PFSK-1 (cell line): ENCODE measurements around the gene KIF2B.

Experiments
- FOXP2 ChIP-seq: optimal IDR thresholded peaks from 2 replicates; pipeline ENCODE3; 2011; ENCODE audit warnings: borderline replicate concordance, control low read depth, inconsistent platforms; ENCODE audit not compliant: insufficient read depth; ENCODE audit errors: extremely low read length, extremely low read depth
- POLR2AphosphoS5 ChIP-seq: IDR thresholded peaks from 2 replicates; pipeline ENCODE4 v1.6.1; 2012; ENCODE audit warnings: low read depth, mild to moderate bottlenecking, control low read depth, low read length, moderate library complexity
- SIN3A ChIP-seq: IDR thresholded peaks from 2 replicates; pipeline ENCODE4 v1.6.1; 2012; ENCODE audit warnings: mild to moderate bottlenecking, low read length, moderate library complexity, borderline replicate concordance; ENCODE audit not compliant: insufficient read depth
- TAF1 ChIP-seq: IDR thresholded peaks from 2 replicates; pipeline ENCODE4 v1.6.1; 2012; ENCODE audit warnings: low read length, control low read depth, borderline replicate concordance; ENCODE audit not compliant: insufficient read depth
- TF ChIP-seq, protein P1 (sequence below), 2 experiments: IDR thresholded peaks; 2 replicates each; pipeline versions ENCODE4 v1.6.1 to v1.8.0; 2011 to 2012; ENCODE audit warnings: low read depth in 2 of 2, low read length in 2 of 2, control low read depth in 1 of 2, inconsistent platforms in 1 of 2, mild to moderate bottlenecking in 1 of 2, moderate library complexity in 1 of 2; ENCODE audit not compliant: insufficient read depth in 1 of 2

KIF2B gene

DNA sequence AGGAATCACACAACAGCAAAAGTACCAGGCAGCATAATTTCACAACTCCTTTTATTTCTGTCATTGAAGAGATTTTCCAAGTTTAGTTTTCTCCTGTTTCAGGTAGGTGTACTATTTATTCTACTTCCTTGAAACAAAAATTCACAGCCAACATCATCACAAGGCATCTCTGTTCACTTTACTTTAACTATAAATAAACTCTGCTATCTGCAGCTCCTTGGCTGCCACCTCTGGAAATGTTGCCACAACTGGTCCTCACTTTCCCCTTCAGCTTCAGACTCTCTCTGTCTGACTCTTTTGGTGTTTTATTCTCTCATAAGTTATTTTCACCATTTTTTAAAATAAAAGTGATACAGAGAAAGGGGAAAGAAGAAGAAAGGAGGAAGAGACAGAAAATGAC is 27.9 kb upstream of the KIF2B start:
- no peak for TF ChIP-seq TAF1
- no peak for TF ChIP-seq POLR2AphosphoS5
- TF ChIP-seq FOXP2, result no peak
- TF ChIP-seq, protein P1, sequence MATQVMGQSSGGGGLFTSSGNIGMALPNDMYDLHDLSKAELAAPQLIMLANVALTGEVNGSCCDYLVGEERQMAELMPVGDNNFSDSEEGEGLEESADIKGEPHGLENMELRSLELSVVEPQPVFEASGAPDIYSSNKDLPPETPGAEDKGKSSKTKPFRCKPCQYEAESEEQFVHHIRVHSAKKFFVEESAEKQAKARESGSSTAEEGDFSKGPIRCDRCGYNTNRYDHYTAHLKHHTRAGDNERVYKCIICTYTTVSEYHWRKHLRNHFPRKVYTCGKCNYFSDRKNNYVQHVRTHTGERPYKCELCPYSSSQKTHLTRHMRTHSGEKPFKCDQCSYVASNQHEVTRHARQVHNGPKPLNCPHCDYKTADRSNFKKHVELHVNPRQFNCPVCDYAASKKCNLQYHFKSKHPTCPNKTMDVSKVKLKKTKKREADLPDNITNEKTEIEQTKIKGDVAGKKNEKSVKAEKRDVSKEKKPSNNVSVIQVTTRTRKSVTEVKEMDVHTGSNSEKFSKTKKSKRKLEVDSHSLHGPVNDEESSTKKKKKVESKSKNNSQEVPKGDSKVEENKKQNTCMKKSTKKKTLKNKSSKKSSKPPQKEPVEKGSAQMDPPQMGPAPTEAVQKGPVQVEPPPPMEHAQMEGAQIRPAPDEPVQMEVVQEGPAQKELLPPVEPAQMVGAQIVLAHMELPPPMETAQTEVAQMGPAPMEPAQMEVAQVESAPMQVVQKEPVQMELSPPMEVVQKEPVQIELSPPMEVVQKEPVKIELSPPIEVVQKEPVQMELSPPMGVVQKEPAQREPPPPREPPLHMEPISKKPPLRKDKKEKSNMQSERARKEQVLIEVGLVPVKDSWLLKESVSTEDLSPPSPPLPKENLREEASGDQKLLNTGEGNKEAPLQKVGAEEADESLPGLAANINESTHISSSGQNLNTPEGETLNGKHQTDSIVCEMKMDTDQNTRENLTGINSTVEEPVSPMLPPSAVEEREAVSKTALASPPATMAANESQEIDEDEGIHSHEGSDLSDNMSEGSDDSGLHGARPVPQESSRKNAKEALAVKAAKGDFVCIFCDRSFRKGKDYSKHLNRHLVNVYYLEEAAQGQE (IDR thresholded peaks at IDR 0.05; ENCODE audit: insufficient read depth in 1 of 2, low read depth in 2 of 2, low read length in 2 of 2), result no peak
- no peak for TF ChIP-seq SIN3A

DNA sequence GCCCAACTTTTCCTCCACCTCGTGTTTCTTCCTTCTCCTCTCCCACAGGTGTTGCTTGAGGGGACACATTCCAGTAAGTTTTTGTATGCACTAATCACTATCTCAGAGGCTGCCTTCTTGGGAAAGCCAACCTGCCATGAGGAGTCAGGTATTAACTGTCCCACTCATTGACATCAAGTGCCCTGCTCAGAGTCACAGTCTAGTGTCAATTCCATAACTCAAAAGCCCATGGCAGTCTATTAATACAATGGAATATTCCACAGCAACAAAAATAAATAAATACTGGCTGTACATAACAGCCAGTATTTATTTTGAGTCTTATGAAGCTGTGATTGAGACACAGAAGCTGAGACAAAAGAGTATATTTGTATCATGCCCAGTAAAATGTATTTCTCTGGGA is 26.1 kb upstream of the KIF2B start:
- TF ChIP-seq, protein P1 (IDR thresholded peaks at IDR 0.05; ENCODE audit: insufficient read depth in 1 of 2, low read depth in 2 of 2, low read length in 2 of 2), result no peak
- TF ChIP-seq SIN3A, result no peak
- no peak for TF ChIP-seq POLR2AphosphoS5
- TF ChIP-seq FOXP2, result no peak
- no peak for TF ChIP-seq TAF1

DNA sequence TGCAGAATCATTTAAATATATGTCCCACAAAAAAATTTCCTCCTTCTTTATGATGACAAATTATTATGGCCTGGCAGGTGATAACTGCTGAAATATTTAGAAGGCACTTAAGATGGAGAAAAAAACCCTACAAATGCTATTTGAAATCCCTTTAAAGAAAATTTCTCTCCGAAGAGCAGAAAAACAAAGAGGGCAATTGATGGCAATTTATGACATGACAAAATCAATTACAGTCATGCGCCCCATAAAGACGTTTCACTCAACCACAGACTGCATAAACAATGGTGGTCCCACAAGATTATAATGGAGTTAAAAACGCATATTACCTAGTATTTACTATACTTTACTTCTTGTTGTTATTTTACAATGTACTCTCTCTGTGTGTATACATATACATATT is 25.2 kb upstream of the KIF2B start:
- TF ChIP-seq FOXP2, result no peak
- TF ChIP-seq POLR2AphosphoS5, result no peak
- no peak for TF ChIP-seq TAF1
- TF ChIP-seq SIN3A, result no peak
- TF ChIP-seq, protein P1 (IDR thresholded peaks at IDR 0.05; ENCODE audit: insufficient read depth in 1 of 2, low read depth in 2 of 2, low read length in 2 of 2), result no peak

DNA sequence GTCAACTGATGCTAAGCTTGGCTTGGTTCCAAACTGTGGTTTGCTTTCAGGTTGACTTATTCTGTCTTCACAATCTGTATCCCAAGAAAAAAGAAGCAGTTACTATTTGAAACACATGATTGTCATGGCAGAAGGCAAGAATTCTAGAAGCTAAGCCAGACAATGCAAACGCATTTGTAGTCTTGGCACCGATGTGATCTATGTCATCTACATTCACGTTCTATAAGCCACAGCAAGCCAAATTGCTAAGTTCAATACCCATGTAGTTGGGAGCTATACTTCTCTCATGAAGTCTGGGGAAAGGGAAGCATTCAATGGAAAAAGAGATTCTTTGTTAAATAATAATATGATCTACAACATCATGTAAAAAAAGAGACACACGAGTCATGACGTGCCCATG is 18.3 kb upstream of the KIF2B start:
- TF ChIP-seq FOXP2, result no peak
- TF ChIP-seq POLR2AphosphoS5, result no peak
- no peak for TF ChIP-seq SIN3A
- no peak for TF ChIP-seq TAF1
- TF ChIP-seq, protein P1 (IDR thresholded peaks at IDR 0.05; ENCODE audit: insufficient read depth in 1 of 2, low read depth in 2 of 2, low read length in 2 of 2), result no peak

DNA sequence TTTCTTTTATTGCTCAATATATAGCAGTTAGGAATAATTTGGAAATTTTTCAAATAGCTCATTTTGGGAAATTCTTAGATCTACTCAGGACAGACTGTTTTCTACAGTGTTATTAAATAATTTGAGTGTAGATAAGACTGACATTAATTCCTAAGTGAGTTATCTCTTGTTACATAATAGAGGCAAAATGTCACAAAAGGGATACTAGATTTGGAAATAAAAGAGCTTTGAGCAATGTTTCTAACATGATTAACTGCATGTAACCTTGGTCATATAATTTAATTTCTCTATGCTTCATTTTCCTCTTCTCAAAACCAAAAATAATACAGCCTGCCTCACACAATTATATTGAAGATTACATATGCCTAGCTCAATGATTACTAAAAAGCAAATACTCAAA is 16.3 kb upstream of the KIF2B start:
- TF ChIP-seq SIN3A (no peak), POLR2AphosphoS5 (no peak), TAF1 (no peak), FOXP2 (no peak)
- TF ChIP-seq, protein P1 (IDR thresholded peaks at IDR 0.05; ENCODE audit: insufficient read depth in 1 of 2, low read depth in 2 of 2, low read length in 2 of 2), result no peak
